Effector CD4-positive, alpha-beta T cell (primary cell): ENCODE measurements around the gene RARB.

Source experiments
- DNase-seq: peaks from one replicate; pipeline ENCODE4 v3.0.0-alpha.2; 2020

RARB gene

DNA sequence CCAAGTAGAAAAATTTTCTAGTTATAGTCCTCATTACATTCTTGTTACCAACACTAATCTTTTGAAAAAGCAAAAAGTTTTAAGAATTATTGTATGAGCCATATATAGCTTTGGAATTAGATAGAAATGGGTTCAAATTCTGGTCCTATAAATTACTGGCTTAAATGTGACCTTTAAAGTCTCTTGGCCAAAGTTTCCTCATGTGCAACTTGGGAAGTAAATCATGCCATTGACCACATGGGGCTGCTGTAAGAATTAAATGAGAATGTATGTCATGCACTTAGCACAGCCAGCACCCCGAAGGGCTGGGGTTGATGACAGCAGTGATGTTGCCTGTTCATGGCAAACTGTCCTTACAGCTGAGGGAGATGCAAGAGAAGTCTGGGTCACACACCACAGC lies 128.4 kb downstream of the RARB start:
- no peak for DNase-seq

- no peak for DNase-seq
Measured at GRCh38 chr3:25557694-25558093, 129.6 kb downstream of the RARB start.

DNA sequence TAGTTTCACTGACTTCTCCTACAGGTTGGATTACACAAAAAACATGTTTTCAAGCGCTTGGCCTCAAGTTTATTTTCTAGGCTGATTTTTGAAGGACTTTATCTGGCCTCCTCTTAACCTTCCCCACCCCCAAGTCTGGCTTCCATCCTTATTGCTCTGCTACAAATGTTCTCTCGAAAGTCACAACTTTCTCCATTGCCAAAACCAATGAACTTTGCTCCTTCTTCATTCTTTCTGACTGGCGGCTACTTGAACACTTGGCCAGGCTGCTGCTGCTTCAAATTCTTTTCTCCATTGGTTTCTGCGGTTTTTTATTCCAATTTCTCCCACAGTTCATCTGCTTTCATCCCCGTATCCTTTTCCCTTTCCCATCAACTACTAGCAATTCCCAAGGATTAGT lies 130.1 kb downstream of the RARB start:
- DNase-seq, result no peak

- no peak for DNase-seq
Measured at GRCh38 chr3:25558796-25559195, 130.7 kb downstream of the RARB start.

DNA sequence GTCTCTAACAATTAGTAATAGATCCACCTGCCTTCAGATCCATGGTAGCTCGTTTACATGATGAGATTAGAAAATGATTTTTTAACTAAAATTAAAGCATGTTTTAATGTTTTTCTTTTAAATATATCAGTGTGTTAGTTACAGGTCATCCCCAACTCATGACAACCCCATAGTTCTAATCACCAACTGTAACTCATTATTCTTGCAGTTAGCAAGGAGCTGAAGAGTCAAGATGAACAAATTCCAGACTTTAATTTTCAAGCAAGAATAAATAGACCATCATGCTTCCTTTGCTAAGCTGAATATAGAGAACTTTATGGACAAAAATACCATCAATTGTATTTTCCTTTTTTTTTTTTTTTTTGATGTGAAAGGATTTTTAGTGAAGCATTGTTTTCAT lies 135.5 kb downstream of the RARB start:
- no peak for DNase-seq

DNA sequence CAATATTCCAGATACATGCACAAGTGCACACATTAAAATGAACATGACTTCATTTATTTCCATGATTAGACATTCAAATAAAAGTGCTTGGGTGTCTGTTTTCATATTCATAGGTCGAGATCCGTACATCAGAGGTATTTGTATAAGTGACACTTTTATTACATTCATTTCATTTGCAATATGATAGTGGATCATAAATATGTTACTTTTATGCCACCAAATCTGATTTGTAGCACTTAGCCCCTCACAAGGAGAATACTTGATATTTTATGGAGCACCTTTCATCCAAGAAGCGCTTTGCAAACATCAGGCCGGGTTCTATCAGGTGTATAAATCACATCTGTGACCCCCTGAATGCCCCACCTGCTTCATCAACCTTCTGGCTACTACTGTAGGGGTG lies 136.0 kb downstream of the RARB start:
- DNase-seq, result no peak

GRCh38 chr3:25565807-25566206 lies 137.7 kb downstream of the RARB start:
- DNase-seq, result no peak

GRCh38 chr3:25566358-25566920 lies 138.4 kb downstream of the RARB start:
- DNase-seq, result no peak

- no peak for DNase-seq
Measured at GRCh38 chr3:25567388-25567787, 139.3 kb downstream of the RARB start.

DNA sequence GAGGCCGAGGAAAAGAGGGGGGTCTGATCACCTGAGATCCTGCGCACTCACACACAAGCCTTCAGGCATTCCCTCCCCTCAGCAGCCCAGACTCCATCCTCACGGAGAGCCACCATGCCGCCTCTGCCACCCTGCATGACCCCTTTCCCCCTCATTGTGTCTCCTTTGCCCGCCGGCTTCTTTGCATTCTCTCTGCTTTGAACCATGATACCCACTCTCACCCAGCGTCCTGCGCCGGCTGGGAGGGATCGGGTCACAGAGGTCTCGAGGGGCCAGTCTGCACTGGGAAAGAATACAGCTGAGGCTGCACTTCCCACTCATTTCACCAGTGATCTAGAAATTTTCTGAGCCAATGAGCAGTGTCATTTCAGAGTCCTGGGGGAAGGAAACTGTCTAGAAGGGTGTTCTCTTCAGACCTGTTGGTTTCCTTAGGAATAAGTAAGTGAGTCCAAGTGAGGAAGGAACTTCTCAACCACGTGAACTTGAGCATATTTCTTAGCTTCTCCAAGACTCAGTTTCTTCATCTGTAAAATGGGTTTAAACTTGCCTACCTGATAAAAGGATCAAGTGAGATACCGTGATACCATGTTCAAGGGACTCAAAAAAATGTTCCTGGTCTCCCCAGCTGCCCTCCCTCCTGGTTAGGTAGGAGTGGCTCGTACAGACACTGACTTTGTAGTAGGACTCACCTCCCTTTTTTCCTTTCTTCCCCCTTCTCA lies 139.9 kb downstream of the RARB start:
- no peak for DNase-seq

GRCh38 chr3:25568525-25569078 lies 140.5 kb downstream of the RARB start:
- no peak for DNase-seq

DNA sequence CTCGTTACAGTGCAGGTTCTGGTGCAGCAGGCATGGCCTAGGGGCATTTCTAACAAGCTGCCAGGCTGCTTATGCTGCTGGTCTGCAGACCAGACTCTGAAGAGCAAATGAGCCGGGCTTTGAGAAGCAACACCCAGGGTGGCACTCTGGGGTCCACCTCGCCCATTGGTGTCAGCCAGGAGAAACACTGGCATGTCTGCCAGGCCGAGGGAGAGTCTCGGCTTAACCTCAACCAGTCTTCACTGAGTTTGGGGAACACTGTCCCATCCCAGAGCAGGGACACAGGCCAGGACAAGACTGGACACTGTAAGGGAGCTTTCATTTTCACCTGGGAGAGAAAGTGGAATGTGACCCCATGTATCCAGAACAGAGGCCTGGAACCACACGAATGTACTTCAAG lies 143.2 kb downstream of the RARB start:
- no peak for DNase-seq

DNA sequence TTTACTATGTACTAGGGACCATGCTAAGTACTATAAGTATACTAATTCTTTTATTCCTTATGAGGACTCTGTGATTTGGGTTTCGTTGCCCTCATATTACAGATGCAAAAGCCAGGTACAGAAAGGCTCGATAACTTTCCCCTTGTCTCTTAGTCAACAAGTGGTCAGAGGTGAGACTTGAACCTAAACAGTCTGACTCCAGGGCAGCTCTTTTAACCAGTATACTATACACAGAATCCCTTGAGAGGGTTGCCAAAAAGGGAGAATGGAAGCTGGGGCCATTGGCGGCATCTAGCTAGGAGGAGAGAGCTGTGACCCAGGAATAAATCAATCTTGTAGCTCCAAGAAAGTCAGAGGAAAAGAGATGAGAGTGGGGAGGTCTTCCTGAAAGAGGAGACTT lies 144.3 kb downstream of the RARB start:
- DNase-seq, result no peak

DNA sequence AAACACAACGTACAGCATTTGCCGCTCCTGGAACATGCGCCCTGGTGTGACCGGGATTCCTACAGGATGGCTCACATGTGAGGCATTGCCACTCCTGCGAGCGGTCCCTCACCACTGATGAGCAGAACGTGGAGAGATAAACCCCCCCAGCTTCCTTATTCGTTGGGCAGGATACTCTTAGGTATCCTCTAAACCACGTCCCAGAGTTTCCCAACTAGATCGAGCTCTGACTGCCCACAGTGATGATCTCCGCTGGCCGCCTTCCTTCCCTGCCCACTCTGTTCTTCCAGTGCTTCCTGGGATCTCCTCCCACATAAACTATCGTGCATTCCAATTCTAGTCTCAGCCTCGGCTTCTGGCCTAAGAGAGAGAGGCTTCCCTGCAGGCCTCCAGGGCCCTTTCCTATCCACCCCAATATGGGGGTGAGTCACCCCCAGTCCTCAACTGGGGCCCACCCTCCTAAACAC lies 144.9 kb downstream of the RARB start:
- no peak for DNase-seq

GRCh38 chr3:25573386-25574171 lies 145.5 kb downstream of the RARB start:
- DNase-seq, result no peak

- DNase-seq, result no peak
Measured at GRCh38 chr3:25574172-25574765, 146.2 kb downstream of the RARB start.

GRCh38 chr3:25575001-25575400 lies 146.9 kb downstream of the RARB start:
- DNase-seq, result no peak

GRCh38 chr3:25576146-25576545 lies 148.1 kb downstream of the RARB start:
- DNase-seq, result no peak

DNA sequence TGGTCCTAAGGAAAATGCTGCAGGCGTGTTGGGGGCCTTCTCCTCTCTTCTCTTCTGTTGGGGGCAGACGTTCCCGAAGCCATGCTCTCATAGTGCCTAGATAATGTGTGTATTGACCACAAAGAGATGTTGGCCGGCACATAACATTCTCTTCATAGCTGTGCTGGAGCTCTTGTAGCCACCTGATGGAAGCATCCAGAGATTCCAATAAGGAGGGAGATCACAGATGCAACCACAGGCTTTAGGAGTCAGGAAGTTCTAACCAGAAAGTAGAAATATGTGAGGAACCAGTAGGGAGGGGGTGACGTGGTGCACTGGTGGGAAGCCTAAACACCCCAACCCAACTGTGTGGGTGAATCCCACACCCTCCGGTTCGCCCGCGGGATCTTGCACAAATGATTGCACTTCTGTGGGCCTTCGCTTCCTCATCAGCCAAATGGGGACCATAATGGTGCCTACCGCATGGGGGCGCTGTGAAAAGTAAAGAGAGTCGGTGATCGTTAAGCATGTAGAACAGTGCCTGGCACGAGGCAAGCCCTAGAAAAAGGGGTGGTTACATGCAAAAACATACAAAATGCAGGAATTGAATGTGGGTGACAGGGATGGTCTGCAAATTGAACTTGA lies 148.9 kb downstream of the RARB start:
- DNase-seq, result no peak

DNA sequence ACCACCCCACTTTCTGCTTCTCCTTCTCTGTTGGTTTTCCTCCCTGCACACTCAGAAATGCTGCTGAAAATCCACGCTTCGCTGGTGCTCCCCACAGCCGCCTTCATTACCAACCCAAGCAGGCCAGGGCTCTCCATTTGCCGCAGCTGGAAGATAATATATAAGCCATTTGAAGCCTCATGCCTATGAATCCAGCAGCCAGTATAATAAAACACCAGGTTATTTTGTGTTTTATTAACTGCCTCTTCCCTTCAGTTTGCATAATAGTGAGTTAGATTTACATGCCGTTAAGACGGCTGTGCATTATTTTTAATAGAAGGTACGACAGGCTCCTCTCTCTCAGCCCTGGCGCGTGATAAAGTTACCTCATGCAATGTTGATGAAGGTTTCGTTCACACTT lies 150.0 kb downstream of the RARB start:
- no peak for DNase-seq

DNA sequence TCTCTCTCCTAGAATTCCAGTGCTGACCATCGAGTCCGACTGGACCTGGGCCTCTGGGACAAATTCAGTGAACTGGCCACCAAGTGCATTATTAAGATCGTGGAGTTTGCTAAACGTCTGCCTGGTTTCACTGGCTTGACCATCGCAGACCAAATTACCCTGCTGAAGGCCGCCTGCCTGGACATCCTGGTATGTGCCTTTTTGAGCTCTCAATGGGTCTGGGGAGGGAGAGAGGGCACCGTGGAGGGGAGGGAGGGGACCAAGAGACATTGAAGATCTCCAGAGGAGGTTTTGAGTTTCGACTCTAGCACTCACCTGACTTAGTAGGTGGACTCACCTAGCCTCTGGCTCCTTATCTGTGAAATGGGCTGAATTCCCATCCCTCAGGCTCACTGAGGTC lies 152.5 kb downstream of the RARB start:
- DNase-seq, result no peak

- DNase-seq, result no peak
Measured at GRCh38 chr3:25581335-25581734, 153.3 kb downstream of the RARB start.

DNA sequence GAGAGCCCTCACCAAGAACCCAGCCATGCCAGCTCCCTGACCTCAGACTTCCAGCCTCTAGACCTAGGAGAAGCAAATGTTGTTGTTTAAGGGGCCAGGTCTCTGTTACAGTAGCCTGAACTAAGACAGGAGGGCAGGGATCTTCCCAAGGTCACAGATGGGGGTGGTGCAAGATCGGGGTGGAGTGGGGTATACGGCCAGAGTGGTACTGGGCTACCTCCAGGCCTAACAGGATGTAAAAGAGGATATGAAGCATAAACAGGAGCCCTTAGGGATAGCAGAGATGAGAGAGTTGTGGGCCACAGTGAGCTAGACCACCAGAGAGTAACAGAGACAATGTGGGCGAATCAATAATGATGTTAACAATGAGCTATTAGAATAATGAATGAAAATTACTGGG lies 153.8 kb downstream of the RARB start:
- no peak for DNase-seq
